HG03175 (cell line): ENCODE data around the gene ANGPTL7.
"Not testable (repeated sequence)": the region's sequence is repeated elsewhere in the genome, so short reads cannot be mapped to it uniquely, and the experiment has no call there.

Experiments used
- ATAC-seq: cut with Tn5 transposase; IDR thresholded peaks from one replicate; pipeline ENCODE4 v1.9.1; 2021; ENCODE audit warnings: mild to moderate bottlenecking, moderate library complexity; ENCODE audit not compliant: unreplicated experiment

Gene ANGPTL7

DNA sequence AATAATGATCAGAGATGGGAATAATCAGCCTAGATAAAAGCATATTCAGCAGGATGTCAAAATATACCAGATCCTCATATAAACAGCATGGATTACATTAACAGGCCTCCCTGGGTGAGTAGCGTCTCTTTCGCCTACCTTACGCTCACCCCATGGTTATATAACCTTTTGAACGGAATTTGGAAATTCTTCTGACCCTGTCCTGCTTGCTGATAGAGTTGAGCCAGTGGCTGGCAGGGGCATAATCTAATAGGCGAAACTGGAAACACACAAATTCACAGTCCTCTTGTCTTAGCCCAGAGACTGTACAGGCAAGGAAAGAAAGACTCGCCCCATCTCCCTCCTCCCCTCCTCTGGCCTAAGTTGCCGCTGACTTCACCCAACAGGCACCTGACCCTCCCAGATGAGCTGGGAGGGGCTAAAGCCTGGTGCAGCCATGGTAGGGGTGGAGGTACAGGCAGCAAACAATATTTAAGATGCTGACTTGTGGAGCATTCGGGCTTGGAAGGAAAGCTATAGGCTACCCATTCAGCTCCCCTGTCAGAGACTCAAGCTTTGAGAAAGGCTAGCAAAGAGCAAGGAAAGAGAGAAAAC lies at the start of gene ANGPTL7:
TSS of gene ANGPTL7 (plus strand) at position 498 of the 594 bp plus-strand sequence. CDS start 225 bp downstream, outside the sequence.
- ATAC-seq = no peak

DNA sequence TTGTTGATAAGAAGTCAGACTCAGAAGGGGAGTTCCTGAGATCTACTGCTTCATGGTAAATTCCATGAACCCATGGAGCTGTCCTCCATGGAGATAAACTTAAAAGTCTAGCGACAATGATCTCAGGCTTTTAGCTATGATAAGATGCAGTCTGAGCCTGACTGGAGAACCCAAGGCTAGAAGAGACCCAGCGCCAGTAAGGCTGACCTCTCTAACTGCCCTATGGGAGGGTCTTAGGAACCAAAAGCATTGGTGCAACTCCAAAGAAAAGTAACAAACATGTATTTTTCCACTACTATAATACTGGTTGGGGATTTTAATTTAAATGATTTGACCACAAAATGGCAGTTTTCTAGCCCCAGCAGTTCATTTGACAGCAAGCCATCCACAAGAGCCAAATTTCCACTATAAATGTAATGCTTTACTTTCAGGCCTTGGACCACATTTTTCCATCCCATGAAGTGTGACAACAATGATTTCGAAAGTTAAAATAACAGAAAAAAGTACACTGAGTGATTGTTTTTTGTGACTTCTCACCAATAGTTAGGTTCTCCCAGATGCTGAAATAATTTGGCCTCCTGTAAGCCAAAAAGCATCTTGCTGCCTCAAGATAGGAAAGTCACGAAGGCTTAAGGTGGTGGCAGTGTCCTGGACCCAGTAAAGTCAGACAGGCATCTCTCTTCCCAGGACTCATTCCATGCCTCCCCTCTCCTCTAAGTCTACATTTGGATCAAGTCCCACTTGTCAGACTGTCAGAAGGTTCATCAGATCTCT lies 46.4 kb upstream of the ANGPTL7 start:
- no peak for ATAC-seq

DNA sequence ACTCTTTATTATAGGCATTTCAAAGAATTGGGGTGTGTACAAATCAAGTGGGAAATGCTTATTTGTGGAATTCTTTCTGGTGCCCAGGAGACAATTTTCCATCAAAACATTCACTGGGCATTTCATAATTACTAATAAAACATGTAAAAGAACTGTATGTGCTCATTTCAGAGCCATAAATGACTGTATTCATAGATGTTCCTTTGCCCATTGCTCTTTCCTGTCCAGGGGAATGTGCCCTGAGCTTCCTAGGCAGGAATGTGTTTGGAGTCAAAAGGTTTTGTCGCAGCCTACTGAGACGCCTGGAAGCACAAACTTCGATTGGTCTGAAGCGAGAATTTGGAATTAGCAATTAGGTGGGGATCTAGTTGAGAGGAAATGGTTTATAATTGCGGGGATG lies 45.8 kb upstream of the ANGPTL7 start:
- no peak for ATAC-seq

DNA sequence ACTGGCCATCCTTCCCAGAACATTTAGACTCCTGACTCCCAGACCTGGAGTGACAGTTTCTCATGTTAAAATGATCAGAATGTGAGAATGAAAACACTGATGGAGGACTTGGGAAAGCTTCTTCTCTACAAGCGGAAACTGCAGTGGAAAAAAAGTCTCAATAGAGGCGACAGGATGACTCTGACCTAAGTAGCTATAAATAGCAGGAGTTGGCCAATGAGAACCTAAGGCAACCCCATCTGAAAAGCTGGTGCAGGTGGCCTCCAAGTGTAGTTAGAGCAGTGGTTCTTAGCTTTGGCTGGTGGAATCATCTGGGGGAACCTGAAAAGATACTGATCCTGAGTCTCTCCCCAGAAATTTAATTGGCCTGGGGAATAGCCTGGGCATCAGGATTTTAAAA lies 45.2 kb upstream of the ANGPTL7 start:
- no peak for ATAC-seq

GRCh38 chr1:11144570-11145256 lies 44.4 kb upstream of the ANGPTL7 start:
- no peak for ATAC-seq

- ATAC-seq = no peak
Measured at GRCh38 chr1:11145741-11146140, 43.4 kb upstream of the ANGPTL7 start.

GRCh38 chr1:11147197-11147770 lies 41.9 kb upstream of the ANGPTL7 start:
- ATAC-seq = no peak

- ATAC-seq = no peak
Measured at GRCh38 chr1:11150326-11150725, 38.8 kb upstream of the ANGPTL7 start.

- ATAC-seq = no peak
Measured at GRCh38 chr1:11151114-11151513, 38.0 kb upstream of the ANGPTL7 start.

DNA sequence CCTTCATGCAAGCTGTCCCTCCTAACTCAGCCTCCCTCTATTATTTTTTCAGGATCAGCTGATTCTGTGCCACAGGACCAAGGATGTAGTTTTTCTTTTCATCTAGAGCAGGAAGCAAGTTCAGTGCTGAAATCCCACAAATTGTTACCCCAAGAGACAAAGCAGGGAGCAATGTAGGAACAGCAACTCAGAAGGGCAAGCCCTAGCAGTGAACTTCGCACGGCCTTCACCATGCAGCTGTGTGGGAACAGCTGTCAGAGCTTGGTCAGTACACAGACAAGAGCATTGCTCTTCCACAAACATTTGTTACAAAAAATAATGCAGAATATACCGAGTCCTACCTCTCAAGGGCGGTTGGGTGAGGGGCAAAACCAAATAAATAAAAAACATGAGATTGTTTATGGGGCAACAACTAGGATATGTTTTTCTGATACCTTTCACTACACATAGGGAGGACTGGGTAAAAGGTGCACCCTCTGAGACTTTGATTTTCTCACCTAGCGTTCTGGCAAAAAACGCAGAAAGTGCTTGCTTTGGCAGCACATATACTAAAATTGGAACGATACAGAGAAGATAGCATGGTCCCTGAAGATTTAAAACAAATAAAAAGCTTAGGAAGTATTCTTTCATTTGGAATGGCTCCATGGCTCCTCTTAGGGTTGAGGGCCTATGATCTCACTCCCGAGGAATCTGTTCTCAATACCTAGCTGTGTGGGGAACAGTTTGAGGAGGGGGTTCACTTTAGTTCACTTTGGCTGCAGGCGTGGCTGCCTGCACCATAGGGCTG lies 37.1 kb upstream of the ANGPTL7 start:
- no peak for ATAC-seq

GRCh38 chr1:11152755-11153154 lies 36.4 kb upstream of the ANGPTL7 start:
- ATAC-seq = no peak

GRCh38 chr1:11153184-11153583 lies 36.0 kb upstream of the ANGPTL7 start:
- ATAC-seq = no peak

DNA sequence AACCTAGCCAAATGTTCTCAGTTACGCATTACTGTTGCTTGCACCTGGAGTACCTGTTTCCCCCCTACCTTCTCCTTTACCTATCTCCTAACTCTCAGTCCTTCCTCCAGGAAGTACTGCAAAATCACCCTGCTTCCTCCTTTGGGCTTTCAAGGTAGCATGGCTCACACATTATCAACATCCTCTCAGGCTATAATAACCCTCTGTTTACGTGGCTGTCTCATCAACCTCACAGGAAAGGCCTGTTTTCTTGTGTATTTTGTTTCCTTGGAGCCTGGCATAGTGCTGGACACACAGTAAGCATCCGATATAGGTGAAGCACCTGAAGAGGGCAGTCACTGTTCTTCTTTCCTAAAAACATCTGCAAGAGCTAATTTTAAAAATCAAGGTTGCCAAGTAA lies 32.7 kb upstream of the ANGPTL7 start:
- ATAC-seq = no peak

GRCh38 chr1:11156963-11157362 lies 32.2 kb upstream of the ANGPTL7 start:
- no peak for ATAC-seq

DNA sequence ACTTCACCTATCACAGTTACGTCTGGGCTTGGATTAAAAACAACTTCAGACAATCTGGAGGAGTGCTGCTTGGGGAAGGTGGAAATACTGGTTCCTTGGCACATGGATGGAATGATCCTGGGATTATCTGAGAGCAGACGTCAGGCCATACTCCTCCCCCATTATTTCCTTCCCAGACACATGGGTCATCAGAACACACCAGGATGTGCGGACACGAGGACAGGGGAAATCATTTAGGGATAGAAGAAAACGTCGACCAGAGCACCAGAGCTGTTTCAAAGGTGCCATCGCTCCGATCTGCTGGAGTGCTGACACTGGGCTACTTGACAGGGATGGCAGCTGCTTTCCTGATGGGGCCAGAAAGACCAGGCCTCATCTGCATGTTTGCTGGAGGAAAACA lies 31.8 kb upstream of the ANGPTL7 start:
- no peak for ATAC-seq

GRCh38 chr1:11157867-11158266 lies 31.3 kb upstream of the ANGPTL7 start:
- ATAC-seq = no peak

DNA sequence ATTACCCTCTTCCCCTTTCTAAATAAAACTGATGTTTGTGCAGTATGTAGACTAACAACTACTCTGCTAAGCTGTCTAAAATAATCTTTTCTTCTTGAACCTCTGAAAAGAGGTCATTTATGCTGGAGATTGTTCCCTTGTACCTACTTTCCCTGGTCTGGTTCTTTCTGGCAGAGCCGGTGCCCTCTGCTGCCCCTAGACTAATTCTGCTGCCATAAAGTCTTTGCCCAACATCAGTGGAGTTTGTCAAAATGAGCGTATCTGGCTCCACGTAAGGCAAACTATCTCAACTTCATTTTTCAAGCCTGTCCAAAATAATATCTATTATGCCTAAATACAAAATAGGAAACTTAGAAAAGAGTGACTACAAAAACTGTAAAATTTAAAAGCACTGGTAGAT lies 30.9 kb upstream of the ANGPTL7 start:
- ATAC-seq = no peak

DNA sequence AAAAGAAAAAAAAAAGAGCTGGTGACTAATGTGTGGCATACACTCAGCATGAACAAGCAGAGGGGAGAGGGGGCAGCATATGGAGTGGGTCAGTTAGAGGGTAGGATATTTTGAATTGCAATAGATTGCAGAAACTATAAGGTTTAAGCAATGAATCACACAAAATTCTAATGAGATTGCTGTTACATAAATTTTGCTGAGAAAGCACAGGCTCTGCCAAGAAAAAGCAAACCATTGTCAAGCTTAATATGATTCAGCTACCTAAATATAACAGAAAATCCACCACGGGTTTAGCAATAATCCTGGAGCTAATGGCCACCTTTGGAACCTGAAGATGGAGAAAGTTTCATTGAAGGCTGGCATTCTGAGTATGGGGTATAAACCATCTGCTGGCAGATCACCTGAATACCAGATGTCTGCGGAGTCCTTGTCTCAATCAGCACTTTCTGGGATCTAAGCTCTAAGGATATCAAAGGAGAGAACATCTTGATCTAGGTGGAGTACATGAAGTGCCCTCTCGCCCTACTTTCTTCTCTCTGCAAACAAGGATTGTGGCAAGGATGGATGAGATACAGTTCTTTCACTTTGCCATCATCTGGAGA lies 30.3 kb upstream of the ANGPTL7 start:
- ATAC-seq = no peak

- ATAC-seq = not testable (repeated sequence)
Measured at GRCh38 chr1:11162752-11163151, 26.4 kb upstream of the ANGPTL7 start.

GRCh38 chr1:11166744-11167143 lies 22.4 kb upstream of the ANGPTL7 start:
- not testable (repeated sequence) for ATAC-seq
